Measurements from ENCODE around the gene PM20D2. TPM values are rescaled to one million over a fixed set of nuclear protein-coding genes. Genes with fewer than 3 reads are reported as not detected.

Gene PM20D2
- total and polyA plus RNA-seq, 2 of the 13 experiments (the other 11 are each of a cell fraction or from before 2014, with no cell fraction given), result 13.3 to 26.3 TPM

DNA sequence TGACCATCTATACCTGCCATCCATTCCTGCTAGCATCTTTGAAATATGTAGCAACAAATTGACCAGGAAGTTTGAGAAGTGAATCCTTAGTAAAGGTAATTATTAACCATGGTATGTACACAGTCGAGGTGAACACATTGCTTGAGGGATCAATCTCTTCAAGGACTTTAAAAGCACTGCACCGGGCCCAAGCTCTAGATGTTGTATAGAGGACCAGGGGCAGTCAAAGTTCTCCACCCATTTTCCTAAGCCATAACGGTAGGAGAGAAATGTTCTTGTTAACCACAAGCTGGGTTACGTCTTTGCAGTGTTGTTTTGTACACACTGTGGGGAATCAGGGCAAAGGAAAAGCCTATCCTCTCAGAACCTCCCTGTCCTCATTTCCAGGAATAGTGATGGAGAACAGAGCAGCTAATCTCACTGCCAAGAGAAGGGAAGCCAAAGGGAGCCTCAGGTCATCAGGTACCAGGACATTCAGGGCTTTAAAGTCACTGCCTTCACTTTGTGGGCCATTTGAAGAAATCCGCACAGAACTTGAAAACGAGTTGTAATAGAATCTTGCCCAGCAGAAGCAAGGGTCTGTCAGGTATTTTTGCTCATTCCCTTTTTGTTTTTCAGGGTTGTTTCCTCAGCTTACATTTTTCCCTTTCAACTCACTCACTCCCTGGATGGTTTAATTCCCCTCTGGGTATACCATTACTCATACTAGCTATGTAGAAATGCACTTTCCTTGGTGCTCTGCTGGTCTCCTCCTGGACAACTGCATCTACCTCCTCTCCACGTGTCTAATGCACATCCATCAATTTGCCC, 5.3 kb upstream of the PM20D2 start (continued):
- TF ChIP-seq, protein P1, sequence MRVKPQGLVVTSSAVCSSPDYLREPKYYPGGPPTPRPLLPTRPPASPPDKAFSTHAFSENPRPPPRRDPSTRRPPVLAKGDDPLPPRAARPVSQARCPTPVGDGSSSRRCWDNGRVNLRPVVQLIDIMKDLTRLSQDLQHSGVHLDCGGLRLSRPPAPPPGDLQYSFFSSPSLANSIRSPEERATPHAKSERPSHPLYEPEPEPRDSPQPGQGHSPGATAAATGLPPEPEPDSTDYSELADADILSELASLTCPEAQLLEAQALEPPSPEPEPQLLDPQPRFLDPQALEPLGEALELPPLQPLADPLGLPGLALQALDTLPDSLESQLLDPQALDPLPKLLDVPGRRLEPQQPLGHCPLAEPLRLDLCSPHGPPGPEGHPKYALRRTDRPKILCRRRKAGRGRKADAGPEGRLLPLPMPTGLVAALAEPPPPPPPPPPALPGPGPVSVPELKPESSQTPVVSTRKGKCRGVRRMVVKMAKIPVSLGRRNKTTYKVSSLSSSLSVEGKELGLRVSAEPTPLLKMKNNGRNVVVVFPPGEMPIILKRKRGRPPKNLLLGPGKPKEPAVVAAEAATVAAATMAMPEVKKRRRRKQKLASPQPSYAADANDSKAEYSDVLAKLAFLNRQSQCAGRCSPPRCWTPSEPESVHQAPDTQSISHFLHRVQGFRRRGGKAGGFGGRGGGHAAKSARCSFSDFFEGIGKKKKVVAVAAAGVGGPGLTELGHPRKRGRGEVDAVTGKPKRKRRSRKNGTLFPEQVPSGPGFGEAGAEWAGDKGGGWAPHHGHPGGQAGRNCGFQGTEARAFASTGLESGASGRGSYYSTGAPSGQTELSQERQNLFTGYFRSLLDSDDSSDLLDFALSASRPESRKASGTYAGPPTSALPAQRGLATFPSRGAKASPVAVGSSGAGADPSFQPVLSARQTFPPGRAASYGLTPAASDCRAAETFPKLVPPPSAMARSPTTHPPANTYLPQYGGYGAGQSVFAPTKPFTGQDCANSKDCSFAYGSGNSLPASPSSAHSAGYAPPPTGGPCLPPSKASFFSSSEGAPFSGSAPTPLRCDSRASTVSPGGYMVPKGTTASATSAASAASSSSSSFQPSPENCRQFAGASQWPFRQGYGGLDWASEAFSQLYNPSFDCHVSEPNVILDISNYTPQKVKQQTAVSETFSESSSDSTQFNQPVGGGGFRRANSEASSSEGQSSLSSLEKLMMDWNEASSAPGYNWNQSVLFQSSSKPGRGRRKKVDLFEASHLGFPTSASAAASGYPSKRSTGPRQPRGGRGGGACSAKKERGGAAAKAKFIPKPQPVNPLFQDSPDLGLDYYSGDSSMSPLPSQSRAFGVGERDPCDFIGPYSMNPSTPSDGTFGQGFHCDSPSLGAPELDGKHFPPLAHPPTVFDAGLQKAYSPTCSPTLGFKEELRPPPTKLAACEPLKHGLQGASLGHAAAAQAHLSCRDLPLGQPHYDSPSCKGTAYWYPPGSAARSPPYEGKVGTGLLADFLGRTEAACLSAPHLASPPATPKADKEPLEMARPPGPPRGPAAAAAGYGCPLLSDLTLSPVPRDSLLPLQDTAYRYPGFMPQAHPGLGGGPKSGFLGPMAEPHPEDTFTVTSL (CRISPR knock-in tag; IDR thresholded peaks at IDR 0.05; ENCODE audit: borderline replicate concordance), result peak; percentile 59; the same call in 1 of the 2 replicates
- TF ChIP-seq, protein P2, sequence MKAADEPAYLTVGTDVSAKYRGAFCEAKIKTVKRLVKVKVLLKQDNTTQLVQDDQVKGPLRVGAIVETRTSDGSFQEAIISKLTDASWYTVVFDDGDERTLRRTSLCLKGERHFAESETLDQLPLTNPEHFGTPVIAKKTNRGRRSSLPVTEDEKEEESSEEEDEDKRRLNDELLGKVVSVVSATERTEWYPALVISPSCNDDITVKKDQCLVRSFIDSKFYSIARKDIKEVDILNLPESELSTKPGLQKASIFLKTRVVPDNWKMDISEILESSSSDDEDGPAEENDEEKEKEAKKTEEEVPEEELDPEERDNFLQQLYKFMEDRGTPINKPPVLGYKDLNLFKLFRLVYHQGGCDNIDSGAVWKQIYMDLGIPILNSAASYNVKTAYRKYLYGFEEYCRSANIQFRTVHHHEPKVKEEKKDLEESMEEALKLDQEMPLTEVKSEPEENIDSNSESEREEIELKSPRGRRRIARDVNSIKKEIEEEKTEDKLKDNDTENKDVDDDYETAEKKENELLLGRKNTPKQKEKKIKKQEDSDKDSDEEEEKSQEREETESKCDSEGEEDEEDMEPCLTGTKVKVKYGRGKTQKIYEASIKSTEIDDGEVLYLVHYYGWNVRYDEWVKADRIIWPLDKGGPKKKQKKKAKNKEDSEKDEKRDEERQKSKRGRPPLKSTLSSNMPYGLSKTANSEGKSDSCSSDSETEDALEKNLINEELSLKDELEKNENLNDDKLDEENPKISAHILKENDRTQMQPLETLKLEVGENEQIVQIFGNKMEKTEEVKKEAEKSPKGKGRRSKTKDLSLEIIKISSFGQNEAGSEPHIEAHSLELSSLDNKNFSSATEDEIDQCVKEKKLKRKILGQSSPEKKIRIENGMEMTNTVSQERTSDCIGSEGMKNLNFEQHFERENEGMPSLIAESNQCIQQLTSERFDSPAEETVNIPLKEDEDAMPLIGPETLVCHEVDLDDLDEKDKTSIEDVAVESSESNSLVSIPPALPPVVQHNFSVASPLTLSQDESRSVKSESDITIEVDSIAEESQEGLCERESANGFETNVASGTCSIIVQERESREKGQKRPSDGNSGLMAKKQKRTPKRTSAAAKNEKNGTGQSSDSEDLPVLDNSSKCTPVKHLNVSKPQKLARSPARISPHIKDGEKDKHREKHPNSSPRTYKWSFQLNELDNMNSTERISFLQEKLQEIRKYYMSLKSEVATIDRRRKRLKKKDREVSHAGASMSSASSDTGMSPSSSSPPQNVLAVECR (CRISPR knock-in tag; IDR thresholded peaks at IDR 0.05; ENCODE audit: borderline replicate concordance), result no peak; the same call in 1 of the 2 replicates
- TF ChIP-seq TCF7 (IDR thresholded peaks at IDR 0.05; ENCODE audit: low read depth) (peak; percentile 30; the same call in 1 of the 2 replicates), ZNF883 (CRISPR knock-in tag; IDR thresholded peaks at IDR 0.05; ENCODE audit: not compliant biosample characterization) (no peak), REL (CRISPR knock-in tag; conservative IDR thresholded peaks at IDR 0.05) (no peak), ZNF383 (CRISPR knock-in tag; IDR thresholded peaks at IDR 0.05; ENCODE audit: borderline replicate concordance) (no peak), ZNF30 (CRISPR knock-in tag; IDR thresholded peaks at IDR 0.05) (no peak), IKZF4 (CRISPR knock-in tag; IDR thresholded peaks at IDR 0.05; ENCODE audit: borderline replicate concordance, low read depth, not compliant biosample characterization) (no peak)
- TF ChIP-seq, protein P3, sequence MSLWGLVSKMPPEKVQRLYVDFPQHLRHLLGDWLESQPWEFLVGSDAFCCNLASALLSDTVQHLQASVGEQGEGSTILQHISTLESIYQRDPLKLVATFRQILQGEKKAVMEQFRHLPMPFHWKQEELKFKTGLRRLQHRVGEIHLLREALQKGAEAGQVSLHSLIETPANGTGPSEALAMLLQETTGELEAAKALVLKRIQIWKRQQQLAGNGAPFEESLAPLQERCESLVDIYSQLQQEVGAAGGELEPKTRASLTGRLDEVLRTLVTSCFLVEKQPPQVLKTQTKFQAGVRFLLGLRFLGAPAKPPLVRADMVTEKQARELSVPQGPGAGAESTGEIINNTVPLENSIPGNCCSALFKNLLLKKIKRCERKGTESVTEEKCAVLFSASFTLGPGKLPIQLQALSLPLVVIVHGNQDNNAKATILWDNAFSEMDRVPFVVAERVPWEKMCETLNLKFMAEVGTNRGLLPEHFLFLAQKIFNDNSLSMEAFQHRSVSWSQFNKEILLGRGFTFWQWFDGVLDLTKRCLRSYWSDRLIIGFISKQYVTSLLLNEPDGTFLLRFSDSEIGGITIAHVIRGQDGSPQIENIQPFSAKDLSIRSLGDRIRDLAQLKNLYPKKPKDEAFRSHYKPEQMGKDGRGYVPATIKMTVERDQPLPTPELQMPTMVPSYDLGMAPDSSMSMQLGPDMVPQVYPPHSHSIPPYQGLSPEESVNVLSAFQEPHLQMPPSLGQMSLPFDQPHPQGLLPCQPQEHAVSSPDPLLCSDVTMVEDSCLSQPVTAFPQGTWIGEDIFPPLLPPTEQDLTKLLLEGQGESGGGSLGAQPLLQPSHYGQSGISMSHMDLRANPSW (CRISPR knock-in tag; IDR thresholded peaks at IDR 0.05; ENCODE audit: borderline replicate concordance), result no peak
- TF ChIP-seq, protein P4, sequence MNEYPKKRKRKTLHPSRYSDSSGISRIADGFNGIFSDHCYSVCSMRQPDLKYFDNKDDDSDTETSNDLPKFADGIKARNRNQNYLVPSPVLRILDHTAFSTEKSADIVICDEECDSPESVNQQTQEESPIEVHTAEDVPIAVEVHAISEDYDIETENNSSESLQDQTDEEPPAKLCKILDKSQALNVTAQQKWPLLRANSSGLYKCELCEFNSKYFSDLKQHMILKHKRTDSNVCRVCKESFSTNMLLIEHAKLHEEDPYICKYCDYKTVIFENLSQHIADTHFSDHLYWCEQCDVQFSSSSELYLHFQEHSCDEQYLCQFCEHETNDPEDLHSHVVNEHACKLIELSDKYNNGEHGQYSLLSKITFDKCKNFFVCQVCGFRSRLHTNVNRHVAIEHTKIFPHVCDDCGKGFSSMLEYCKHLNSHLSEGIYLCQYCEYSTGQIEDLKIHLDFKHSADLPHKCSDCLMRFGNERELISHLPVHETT (CRISPR knock-in tag; conservative IDR thresholded peaks at IDR 0.05), result no peak
- TF ChIP-seq, protein P5, sequence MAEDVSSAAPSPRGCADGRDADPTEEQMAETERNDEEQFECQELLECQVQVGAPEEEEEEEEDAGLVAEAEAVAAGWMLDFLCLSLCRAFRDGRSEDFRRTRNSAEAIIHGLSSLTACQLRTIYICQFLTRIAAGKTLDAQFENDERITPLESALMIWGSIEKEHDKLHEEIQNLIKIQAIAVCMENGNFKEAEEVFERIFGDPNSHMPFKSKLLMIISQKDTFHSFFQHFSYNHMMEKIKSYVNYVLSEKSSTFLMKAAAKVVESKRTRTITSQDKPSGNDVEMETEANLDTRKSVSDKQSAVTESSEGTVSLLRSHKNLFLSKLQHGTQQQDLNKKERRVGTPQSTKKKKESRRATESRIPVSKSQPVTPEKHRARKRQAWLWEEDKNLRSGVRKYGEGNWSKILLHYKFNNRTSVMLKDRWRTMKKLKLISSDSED (CRISPR knock-in tag; IDR thresholded peaks at IDR 0.05), result no peak

All from HepG2 (cell line).